IMR-90 (cell line): ENCODE results near the gene OTULINL. TPM values are rescaled to one million over a fixed set of nuclear protein-coding genes. Genes with fewer than 3 reads are reported as not detected.

Experiments used
- ATAC-seq: fragments of 200-7000 bp; cut with Tn5 transposase; 2 replicates; pipeline ENCODE4 v1.9.1; 2020; ENCODE audit warnings: low read depth, mild to moderate bottlenecking, moderate library complexity
- Bru-seq: library from RNA; stranded (reverse); fragments of 400-500 nt; gene quantifications from one replicate; lab custom pipeline; 2021; lab: Mats Ljungman, UMichigan
- BruChase-seq, 2 experiments: library from RNA; stranded (reverse); fragments of 400-500 nt; gene quantifications; one replicate each; lab custom pipeline; 2021; lab: Mats Ljungman, UMichigan
- BruUV-seq: library from RNA; stranded (reverse); fragments of 400-500 nt; replicated peaks from 2 replicates; lab custom pipeline; 2021; lab: Mats Ljungman, UMichigan
- CTCF ChIA-PET: fragments of 300-600 bp; formaldehyde crosslinking; extraction: SDS; loops from one replicate; lab custom pipeline; 2021; ENCODE audit warnings: antibody characterized with exemption; lab: Yijun Ruan, JAX
- POLR2A ChIA-PET: fragments of 300-600 bp; sonication (Branson Sonifier 250); formaldehyde crosslinking; loops from one replicate; lab custom pipeline; 2022; ENCODE audit warnings: antibody characterized with exemption; ENCODE audit not compliant: unreplicated experiment; lab: Charles Lee
- DNase-seq: peaks from one replicate; pipeline ENCODE4 v3.0.0; 2013
- H2AFZ ChIP-seq: replicated peaks from 2 replicates; pipeline ENCODE3; 2013; ENCODE audit warnings: low read length, mild to moderate bottlenecking; ENCODE audit not compliant: poor library complexity
- H2AK5ac ChIP-seq: 2 replicates; pipeline ENCODE4 v1.6.1; 2013; ENCODE audit warnings: low read depth, low read length, inconsistent platforms
- H2AK9ac ChIP-seq: replicated peaks from 2 replicates; pipeline ENCODE3; 2013; ENCODE audit warnings: mild to moderate bottlenecking, low read depth, low read length, moderate library complexity; ENCODE audit not compliant: poor library complexity
- H2BK120ac ChIP-seq: 2 replicates; pipeline ENCODE4 v1.6.1; 2013; ENCODE audit warnings: low read depth, low read length, inconsistent platforms
- H2BK15ac ChIP-seq: 3 replicates; pipeline ENCODE4 v1.6.1; 2013; ENCODE audit warnings: low read depth, low read length, inconsistent platforms
- H2BK20ac ChIP-seq: 2 replicates; pipeline ENCODE4 v1.6.1; 2013; ENCODE audit warnings: low read depth, mild to moderate bottlenecking, inconsistent platforms, low read length, moderate library complexity
- H2BK5ac ChIP-seq: 2 replicates; pipeline ENCODE4 v1.6.1; 2013; ENCODE audit warnings: mild to moderate bottlenecking, low read depth, low read length, inconsistent platforms; ENCODE audit not compliant: poor library complexity, severe bottlenecking
- H3K14ac ChIP-seq: replicated peaks from 2 replicates; pipeline ENCODE4 v1.6.1; 2013; ENCODE audit warnings: low read depth, low read length, inconsistent platforms
- H3K18ac ChIP-seq: 2 replicates; pipeline ENCODE4 v1.6.1; 2013; ENCODE audit warnings: low read depth, low read length, control low read depth
- H3K23ac ChIP-seq: 2 replicates; pipeline ENCODE4 v1.6.1; 2013; ENCODE audit warnings: low read depth, low read length, inconsistent platforms
- H3K27ac ChIP-seq: 2 replicates; pipeline ENCODE4 v1.5.1; 2013; ENCODE audit warnings: mild to moderate bottlenecking, control low read depth, low read length; ENCODE audit not compliant: insufficient read depth
- H3K27me3 ChIP-seq: 2 replicates; pipeline ENCODE4 v1.6.1; 2013; ENCODE audit warnings: low read length; ENCODE audit not compliant: control insufficient read depth, insufficient read depth
- H3K36me3 ChIP-seq: 2 replicates; pipeline ENCODE4 v1.6.1; 2013; ENCODE audit warnings: low read length, mixed read lengths; ENCODE audit not compliant: control insufficient read depth, insufficient read depth
- H3K4ac ChIP-seq: 2 replicates; pipeline ENCODE4 v1.6.1; 2013; ENCODE audit warnings: low read depth, low read length, inconsistent platforms
- H3K4me1 ChIP-seq: 2 replicates; pipeline ENCODE4 v1.6.1; 2013; ENCODE audit warnings: low read length, mixed read lengths; ENCODE audit not compliant: control insufficient read depth, insufficient read depth
- H3K4me2 ChIP-seq: 2 replicates; pipeline ENCODE4 v1.6.1; 2013; ENCODE audit warnings: low read depth, mild to moderate bottlenecking, control low read depth, low read length, moderate library complexity
- H3K4me3 ChIP-seq: 2 replicates; pipeline ENCODE4 v1.5.1; 2013; ENCODE audit warnings: low read depth, mild to moderate bottlenecking, control low read depth, low read length, moderate library complexity; ENCODE audit not compliant: insufficient read depth
- H3K56ac ChIP-seq: 2 replicates; pipeline ENCODE4 v1.6.1; 2013; ENCODE audit warnings: low read length, inconsistent platforms; ENCODE audit not compliant: insufficient read depth; ENCODE audit errors: extremely low read depth
- H3K79me1 ChIP-seq, 2 experiments: 2 replicates each; pipeline ENCODE4 v1.6.1; 2013; ENCODE audit warnings: low read length in 2 of 2, inconsistent platforms in 1 of 2, low read depth in 1 of 2
- H3K9ac ChIP-seq: 2 replicates; pipeline ENCODE4 v1.6.1; 2013; ENCODE audit warnings: low read depth, low read length, control low read depth
- H3K9me1 ChIP-seq: 2 replicates; pipeline ENCODE4 v1.6.1; 2013; ENCODE audit warnings: low read length, inconsistent platforms; ENCODE audit not compliant: insufficient read depth
- H3K9me3 ChIP-seq: 2 replicates; pipeline ENCODE4 v1.6.1; 2013; ENCODE audit warnings: low read length; ENCODE audit not compliant: control insufficient read depth, insufficient read depth
- H4K20me1 ChIP-seq: 2 replicates; pipeline ENCODE4 v1.6.1; 2013; ENCODE audit warnings: low read length, inconsistent platforms; ENCODE audit not compliant: insufficient read depth
- H4K5ac ChIP-seq: 2 replicates; pipeline ENCODE4 v1.6.1; 2013; ENCODE audit warnings: mild to moderate bottlenecking, low read depth, low read length, control low read depth
- H4K8ac ChIP-seq, 2 experiments: 2 replicates each; pipeline ENCODE4 v1.6.1; 2013; ENCODE audit warnings: low read depth in 2 of 2, low read length in 2 of 2, control low read depth in 1 of 2, inconsistent platforms in 1 of 2
- H4K91ac ChIP-seq: 2 replicates; pipeline ENCODE4 v1.6.1; 2013; ENCODE audit warnings: low read depth, low read length, inconsistent platforms; ENCODE audit not compliant: insufficient read depth
- BHLHE40 ChIP-seq: fragments of 150-350 bp; IDR thresholded peaks from 2 replicates; pipeline ENCODE4 v1.6.1; 2016; ENCODE audit warnings: mild to moderate bottlenecking, low read depth, low read length
- MAZ ChIP-seq: IDR thresholded peaks from 2 replicates; pipeline ENCODE4 v1.6.1; 2012; ENCODE audit warnings: low read depth, mild to moderate bottlenecking, low read length, improper control_type of control experiment, moderate library complexity, borderline replicate concordance
- WGBS, 2 experiments: methylation state at CpG; one replicate each; pipeline versions ENCODE4 v1.1.5 to v1.1.7; 2013; ENCODE audit warnings: missing lambda C conversion rate in 2 of 2; ENCODE audit not compliant: insufficient read length in 1 of 2; ENCODE audit errors: extremely low coverage in 2 of 2; 5-methylcytosine and 5-hydroxymethylcytosine counted together
- dilution Hi-C: fragments of 300-500 bp; cut with HindIII; formaldehyde crosslinking; loops from one replicate; pipeline ENCODE4 v1.14.3; 2018; ENCODE audit warnings: low sequenced_read_pairs; ENCODE audit not compliant: unreplicated experiment
- in situ Hi-C: fragments of 300-500 bp; cut with MboI; formaldehyde crosslinking; loops from 3 replicates; pipeline ENCODE4 v1.14.3; 2019; ENCODE audit warnings: low sequenced_read_pairs, inconsistent platforms, mixed read lengths
- intact Hi-C: fragments of 100-400 bp; cut with micrococcal nuclease; formaldehyde crosslinking; loops from 2 replicates; pipeline ENCODE4 v1.10.0; 2022
- long read RNA-seq: library from polyadenylated mRNA; unstranded; transcript quantifications from one replicate; pipeline ENCODE4 v2.0.0, GENCODE V29; 2021; ENCODE audit not compliant: unreplicated experiment
- polyA plus RNA-seq, 3 experiments: library from polyadenylated mRNA; depleted of rRNA; stranded (reverse); fragments of >200 nt; gene quantifications; 2 replicates each; pipeline ENCODE4 v1.2.3, GENCODE V29; 2012; ENCODE audit warnings: low replicate concordance in 1 of 3
- total RNA-seq: library from RNA; depleted of rRNA; stranded (reverse); fragments of >200 nt; gene quantifications from 2 replicates; pipeline ENCODE4 v1.2.3, GENCODE V29; 2012; rRNA removed

The OTULINL gene
- 0.18 and 0.28 TPM in 2 replicates for total RNA-seq
- polyA plus RNA-seq (2012; rRNA removed), result 0.06 and 0.09 TPM in 2 replicates
- 0.02 and 0.04 TPM in 2 replicates for polyA plus RNA-seq (2012; cell fraction: cytosol; rRNA removed)
- polyA plus RNA-seq (2012; cell fraction: nucleus; rRNA removed; ENCODE audit: low replicate concordance), result 0.01 and 0.10 TPM in 2 replicates
- Bru-seq, nascent RNA, result percentile 17 among the genes with signal in this experiment
- percentile 15 among the genes with signal in this experiment for BruChase-seq, experiment 1, labeled RNA remaining after a 6-hour chase
- BruChase-seq, experiment 2, labeled RNA remaining after a 2-hour chase, result percentile 13 among the genes with signal in this experiment
- long read RNA-seq, result 0 reads

DNA sequence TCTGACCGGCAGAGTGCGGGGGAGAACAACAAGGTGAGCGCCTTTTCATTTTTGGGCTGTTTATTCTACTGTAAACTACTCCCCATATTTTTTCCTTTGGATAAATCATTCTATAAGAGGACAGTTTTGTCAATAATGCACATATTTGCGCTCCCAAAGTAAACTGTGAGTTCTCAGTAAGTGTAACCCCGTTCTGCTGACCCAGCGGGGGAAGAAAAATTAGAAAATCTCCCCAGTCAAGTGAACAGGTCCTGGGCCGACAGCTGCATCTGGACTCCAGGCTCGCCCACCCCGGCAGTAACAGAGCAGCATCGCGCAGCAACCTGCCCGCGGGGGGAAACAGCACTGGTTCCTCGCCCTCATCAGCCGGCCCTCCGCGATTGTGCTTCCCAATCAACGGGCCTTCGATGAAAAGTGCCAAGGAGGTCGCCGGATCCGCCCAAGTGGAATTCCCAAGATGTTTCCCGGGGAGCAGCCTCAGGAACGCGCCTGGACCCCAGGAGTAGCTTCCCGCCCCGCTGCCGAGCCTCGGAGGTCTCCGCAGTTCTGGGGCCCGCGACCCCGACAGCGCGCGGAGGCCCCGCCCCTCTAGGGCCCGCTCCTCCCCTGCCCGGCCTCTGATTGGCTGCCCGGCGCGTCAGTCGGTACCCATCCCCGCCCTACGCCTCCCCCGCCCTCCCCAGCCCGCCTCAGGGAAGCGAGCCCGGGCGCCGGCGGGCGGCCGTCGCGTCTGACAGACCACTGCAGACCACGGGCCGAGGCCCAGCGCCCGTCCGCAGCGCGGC, at the start of gene OTULINL:
OTULINL (plus strand) TSS at position 687 of the 785 bp plus-strand sequence. CDS start 103 bp downstream, outside the sequence.
- peaks cover 64% of the 10 kb centered on the region for H3K27me3 ChIP-seq
- no peak within 1 kb of the TSS for H4K5ac ChIP-seq
- 4% methylated on average over 28 of the region's 63 CpGs; no CpG with 5 or more reads in 1 of the 2 experiments for WGBS, 2 experiments

More for the DNA sequence above, at the start of gene OTULINL:
- ATAC-seq (peak; percentile 100), DNase-seq (peak; percentile 47)
- Histone ChIP-seq H3K4me1 (no peaks in the 10 kb centered on the region), H3K9me3 (peaks cover 6% of the 10 kb centered on the region), H3K23ac (no peak within 1 kb of the TSS), H2AK5ac (no peak within 1 kb of the TSS), H3K9ac (no peak within 1 kb of the TSS), H3K4me3 (peak within 1 kb of the TSS; percentile 63), H3K27ac (no peak within 1 kb of the TSS), H3K56ac (no peak within 1 kb of the TSS), H3K18ac (no peak within 1 kb of the TSS), H2BK20ac (no peak within 1 kb of the TSS), H3K4me2 (peak within 1 kb of the TSS; percentile 87), H3K4ac (no peak within 1 kb of the TSS), H4K91ac (no peak within 1 kb of the TSS), H3K14ac (no peak within 1 kb of the TSS), H4K20me1 (no peaks in the 10 kb centered on the region), H2BK5ac (no peak within 1 kb of the TSS), H3K79me1 (no peaks in the 10 kb centered on the region), H2AFZ (peak within 1 kb of the TSS; percentile 88), H2BK15ac (no peak within 1 kb of the TSS), H2BK120ac (no peak within 1 kb of the TSS), H4K8ac (no peak within 1 kb of the TSS), H3K36me3 (no peaks in the 10 kb centered on the region), H3K9me1 (no peaks in the 10 kb centered on the region), H2AK9ac (peak within 1 kb of the TSS; percentile 69)
- ChIA-PET POLR2A (no interaction called here), CTCF (no interaction called here)
- TF ChIP-seq BHLHE40 (no peak), MAZ (0 out of 2 replicates have a peak, but pooled peaks have one; percentile 23)
- intact Hi-C loops, result no loop called here
- dilution Hi-C loops, result no loop called here
- BruUV-seq, result no TSS peak
- in situ Hi-C loops, result no loop called here
